Right atrium auricular region (tissue), 2 donors: Measurements from ENCODE around the gene CLCA2. TPM values are rescaled to one million over a fixed set of nuclear protein-coding genes. Genes with fewer than 3 reads are reported as not detected.

Experiments used
- DNase-seq: peaks from one replicate; pipeline ENCODE4 v3.0.0-alpha.2; 2019; ENCODE audit warnings: low spot score
- H3K27ac ChIP-seq, 2 donors: fragments of 200-600 bp; sonication (generic); 1 replicate in 1 of 2; 2 replicates in 1 of 2; pipeline ENCODE4 v1.5.1; 2016 to 2019
- H3K27me3 ChIP-seq, 2 donors: fragments of 200-600 bp; sonication (generic); one replicate each; pipeline versions ENCODE4 v1.5.1 to v1.6.0; 2017 to 2019
- H3K36me3 ChIP-seq: fragments of 200-600 bp; sonication (generic); one replicate; pipeline ENCODE4 v1.5.1; 2016
- H3K4me1 ChIP-seq, 2 donors: fragments of 200-600 bp; sonication (generic); one replicate each; pipeline versions ENCODE4 v1.5.1 to v1.6.0; 2017 to 2019
- H3K4me3 ChIP-seq, 2 donors: fragments of 200-600 bp; sonication (generic); 1 replicate in 1 of 2; 2 replicates in 1 of 2; pipeline ENCODE4 v1.5.1; 2017 to 2019; ENCODE audit warnings: mild to moderate bottlenecking in 1 of 2, moderate library complexity in 1 of 2
- H3K9me3 ChIP-seq, 2 donors: fragments of 200-600 bp; sonication (generic); one replicate each; pipeline ENCODE4 v1.5.1; 2019
- CTCF ChIP-seq, 2 donors: fragments of 200-600 bp; sonication (generic); IDR thresholded peaks; one replicate each; pipeline ENCODE4 v1.5.1; 2019; ENCODE audit warnings: antibody characterized with exemption in 2 of 2
- total RNA-seq, 2 donors: library from RNA; depleted of rRNA; stranded (reverse); fragments of >200 nt; gene quantifications; one replicate each; pipeline ENCODE4 v1.1.0, GENCODE V29; 2016

Gene CLCA2
- total RNA-seq, 2 donors from 2014 or later = not detected

GRCh38 chr1:86505564-86505902 is 81.6 kb downstream of the CLCA2 start:
- Histone ChIP-seq H3K27me3 (no peaks in the 10 kb centered on the region), H3K4me1 (peaks cover 0 to 17% of the 10 kb centered on the region in 2 donors), H3K9me3 (no peaks in the 10 kb centered on the region), H3K27ac (peak overlapping the region in 1 of 2 donors; percentile 91), H3K36me3 (no peaks in the 10 kb centered on the region), H3K4me3 (no peak overlapping the region)
- DNase-seq = no peak
- no peak for TF ChIP-seq CTCF (IDR thresholded peaks at IDR 0.05)

Other genes with a start within 250 kb of the CLCA2 start
- 1 to 10 TPM; 8.8 to 9.6 TPM for gene ODF2L, start 27.8 kb upstream of the CLCA2 start, total RNA-seq
- gene CLCA1, start 44.8 kb downstream of the CLCA2 start, total RNA-seq = not detected
- not detected for gene CLCA4, start 122.9 kb downstream of the CLCA2 start, total RNA-seq